ENCODE data around the gene SDK1.

SDK1 gene

DNA sequence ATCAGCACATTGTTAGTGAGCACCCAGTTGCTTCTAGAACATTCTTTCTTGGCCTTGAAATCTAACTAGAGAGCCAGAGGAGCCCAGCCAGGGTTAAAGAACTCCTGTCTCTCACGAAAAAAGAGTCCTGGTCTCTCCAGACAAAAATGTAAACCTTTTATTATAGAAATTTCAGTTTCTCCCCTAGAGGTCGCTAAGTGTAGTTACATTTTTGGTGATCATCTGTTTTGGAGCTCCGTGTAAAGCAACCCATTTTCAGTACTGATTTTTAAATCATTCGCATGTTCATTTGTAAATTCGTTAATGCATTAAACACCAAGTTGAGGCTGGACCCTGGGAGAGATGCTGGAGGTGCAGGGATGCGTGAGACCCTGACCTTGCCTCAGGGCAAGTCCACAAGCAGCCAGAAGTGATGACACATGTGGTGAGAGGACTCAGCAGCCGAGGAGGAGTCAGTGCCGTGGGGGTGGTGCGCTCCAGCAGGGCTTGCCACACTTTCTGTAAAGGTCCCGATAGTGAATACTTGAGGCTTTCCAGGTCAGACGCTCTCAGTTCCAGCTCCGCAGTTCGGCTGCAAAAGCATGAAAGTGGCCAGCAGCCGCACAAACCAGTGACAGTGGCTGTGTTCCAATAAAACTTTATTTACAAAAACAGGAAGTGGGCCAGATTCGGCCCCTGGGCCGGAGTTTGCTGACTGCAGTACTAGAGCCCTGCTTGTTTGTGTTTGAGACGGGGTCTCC, 802.5 kb downstream of the SDK1 start:
- no peak for DNase-seq (ENCODE audit: low read depth in 2 of 2)

DNA sequence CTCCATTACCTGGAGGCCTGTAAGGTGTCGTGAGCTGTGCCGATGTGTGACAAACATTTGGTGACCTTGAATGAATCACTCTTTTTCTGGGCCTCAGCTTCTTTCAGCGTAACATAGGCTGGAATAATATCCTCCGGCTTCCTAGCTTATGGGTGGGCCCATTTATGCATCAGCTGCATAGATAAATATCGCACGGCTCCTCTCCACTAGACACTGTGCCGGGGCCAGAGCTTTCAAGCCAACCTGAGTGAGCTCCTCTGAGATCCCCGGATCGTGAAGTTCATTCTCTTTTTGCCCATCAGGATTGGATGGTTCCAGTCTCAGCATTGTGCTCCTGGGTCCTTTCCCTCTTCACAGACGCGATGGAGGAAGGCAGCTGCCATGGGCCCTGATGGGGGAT, 806.8 kb downstream of the SDK1 start:
- no peak for DNase-seq (ENCODE audit: low read depth in 2 of 2)

DNA sequence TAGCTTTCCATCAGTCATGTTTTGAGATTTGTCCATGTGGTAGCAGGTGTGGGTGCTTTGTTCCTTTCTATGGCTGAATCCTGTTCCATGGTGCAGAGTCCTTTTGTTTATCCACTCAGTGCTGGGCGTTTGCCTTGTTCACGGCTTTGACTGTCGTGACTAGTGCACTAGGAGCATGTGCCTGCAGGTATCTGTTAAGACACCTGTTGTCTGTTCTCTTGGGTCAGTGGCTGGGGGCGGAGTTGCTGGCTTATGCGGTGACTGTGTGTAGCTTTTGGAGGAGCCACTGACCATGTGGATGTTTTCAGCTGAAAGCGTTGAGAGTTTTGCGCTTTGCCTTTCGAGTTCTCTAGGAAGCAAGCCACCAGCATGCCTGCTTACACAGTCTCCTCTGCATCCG, 807.9 kb downstream of the SDK1 start:
- no peak for DNase-seq (ENCODE audit: low read depth in 2 of 2)

DNA sequence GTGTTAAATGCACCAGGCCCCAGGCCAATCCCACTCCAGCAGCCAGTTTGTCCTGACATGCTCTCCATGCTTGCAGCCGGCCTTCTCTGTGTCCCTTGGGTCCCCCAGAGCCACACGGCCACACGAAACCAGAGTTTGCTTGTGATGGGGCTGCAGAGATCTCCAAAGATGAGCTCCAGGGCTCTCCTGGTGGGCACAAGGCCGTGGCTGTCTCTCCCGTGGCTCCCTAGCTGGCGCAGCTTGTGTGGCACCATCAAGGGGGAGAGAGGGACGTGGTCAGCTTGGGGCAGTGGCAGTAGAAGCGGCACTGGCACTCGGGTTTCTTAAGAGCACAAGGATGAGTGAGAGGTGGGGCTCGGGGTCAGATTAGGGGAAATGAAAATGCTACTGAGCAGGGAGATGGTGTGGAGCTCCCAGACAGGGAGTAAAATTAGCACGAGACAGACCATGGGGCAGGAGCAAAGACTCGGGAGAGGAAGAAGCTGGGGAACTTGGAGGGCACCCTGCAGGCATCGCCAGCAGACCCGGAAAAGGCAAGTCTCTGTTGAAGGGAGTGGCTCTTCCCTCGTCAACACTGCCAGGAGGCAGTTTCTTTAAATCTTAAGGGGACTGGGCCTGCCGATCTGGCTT, 808.5 kb downstream of the SDK1 start:
- DNase-seq (ENCODE audit: low read depth in 2 of 2): no peak

DNA sequence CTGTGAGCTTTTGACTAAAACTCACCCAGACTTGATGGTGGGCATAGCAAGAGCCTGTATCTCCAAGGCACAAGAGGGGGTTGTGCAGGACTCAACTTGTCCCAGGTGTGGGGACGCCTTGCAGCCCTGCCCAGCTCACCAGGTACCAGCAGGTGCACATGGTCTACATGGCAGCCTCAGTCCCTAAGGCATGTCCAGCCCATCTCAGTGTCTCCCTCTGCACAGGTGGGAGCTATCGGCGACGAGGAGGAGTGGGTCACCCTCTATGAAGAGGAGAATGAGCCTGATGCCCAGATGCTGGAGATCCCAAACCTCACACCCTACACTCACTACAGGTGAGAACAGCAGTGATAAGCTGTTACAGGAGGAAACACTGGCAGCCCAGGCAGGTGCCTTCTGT, 809.4 kb downstream of the SDK1 start:
- no peak for DNase-seq (ENCODE audit: low read depth in 2 of 2)

DNA sequence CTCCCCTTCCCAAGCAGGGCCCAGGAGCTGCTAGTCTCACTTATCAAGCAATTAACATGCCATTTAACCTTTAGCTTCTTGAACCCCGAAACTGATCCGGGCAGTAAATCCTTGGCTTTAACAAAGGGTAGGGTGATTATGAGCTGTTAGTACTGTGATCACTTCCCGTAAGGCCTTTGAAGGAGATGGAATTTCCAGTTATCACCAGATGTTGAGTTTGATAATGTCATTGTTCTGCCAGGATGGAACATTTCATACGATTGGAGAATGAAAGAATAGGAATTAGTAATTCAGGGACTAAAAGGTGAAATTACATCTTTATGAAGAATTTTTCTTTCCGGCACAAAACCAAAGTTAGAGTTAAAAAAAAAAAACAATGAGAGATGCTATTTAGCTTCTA, 810.1 kb downstream of the SDK1 start:
- DNase-seq (ENCODE audit: low read depth in 2 of 2): no peak

DNA sequence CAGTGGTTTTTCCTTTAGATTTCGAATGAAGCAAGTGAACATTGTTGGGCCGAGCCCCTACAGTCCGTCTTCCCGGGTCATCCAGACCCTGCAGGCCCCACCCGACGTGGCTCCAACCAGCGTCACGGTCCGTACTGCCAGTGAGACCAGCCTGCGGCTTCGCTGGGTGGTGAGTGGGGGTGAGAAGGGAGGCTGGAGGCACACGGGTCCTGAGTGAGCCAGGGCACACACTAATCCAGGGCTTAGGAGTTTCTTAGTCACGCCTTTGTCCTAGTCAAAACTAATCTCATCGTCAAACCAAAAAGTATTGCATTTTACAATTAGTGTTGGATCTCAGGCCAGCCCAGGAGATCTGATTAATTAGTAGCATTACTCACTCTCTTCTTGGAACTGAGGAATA, 812.2 kb downstream of the SDK1 start:
- no peak for DNase-seq (ENCODE audit: low read depth in 2 of 2)

DNA sequence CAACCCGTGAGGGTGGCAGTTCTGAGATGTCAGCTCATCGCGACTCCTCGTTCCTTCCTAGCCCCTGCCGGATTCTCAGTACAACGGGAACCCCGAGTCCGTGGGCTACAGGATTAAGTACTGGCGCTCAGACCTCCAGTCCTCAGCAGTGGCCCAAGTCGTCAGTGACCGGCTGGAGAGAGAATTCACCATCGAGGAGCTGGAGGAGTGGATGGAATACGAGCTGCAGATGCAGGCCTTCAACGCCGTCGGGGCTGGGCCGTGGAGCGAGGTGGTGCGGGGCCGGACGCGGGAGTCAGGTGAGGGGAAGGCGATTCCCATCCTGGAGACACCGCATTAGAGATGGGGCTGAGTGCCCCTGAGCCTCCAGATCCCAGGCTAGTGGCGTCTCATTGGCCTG, 812.9 kb downstream of the SDK1 start:
- DNase-seq (ENCODE audit: low read depth in 2 of 2): no peak

DNA sequence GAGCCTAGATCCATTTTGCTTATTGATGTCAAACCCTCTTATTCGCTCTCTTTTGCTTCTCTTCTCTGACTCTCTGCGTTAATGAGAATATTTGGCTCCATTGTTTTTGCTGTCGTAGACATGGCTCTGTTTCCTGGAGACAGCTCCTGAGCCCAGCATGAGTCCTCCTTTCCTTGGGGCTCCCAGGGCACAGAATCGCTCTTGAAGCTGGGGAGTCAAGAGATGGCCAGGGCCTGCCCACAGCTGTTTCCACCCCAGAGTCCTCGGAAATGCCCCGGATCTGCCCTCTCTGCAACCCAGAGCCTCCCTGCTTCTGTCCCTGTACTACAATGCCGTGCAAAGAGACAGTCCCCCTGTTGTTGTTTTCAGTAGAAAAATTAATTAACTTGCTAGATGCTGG, 814.4 kb downstream of the SDK1 start:
- DNase-seq (ENCODE audit: low read depth in 2 of 2): no peak

DNA sequence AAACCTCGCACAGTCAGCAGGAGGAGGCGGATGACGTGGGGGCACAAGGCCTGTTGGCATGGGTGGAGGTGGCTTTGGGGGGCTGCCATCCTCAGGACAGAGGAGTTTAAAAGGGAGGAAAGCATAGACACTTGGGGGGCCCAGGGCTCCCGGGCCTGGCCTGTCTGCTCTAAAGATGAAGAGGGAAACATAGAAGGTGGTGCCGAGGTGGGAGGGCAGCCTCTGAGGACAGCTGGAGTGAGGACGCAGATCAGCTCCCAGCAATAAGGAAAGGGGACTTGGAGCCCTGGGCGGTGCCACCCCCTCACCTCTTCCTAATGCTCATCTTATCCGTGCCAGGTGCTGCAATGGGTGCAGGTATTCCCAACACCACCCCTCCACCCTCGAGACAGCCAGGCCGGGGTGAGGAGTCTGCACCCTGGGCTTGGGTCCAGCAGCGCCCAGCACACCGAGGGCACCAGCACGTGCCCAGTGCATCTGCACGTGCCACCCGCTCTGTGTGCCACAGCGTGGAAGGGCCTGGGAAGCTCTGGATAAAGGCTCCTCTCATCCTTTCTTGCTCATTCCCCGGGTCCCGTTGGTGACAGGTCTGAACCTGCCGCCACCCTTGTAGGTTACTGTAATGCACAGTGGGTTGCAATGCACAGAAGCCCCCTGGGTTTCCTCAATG, 815.0 kb downstream of the SDK1 start:
- no peak for DNase-seq (ENCODE audit: low read depth in 2 of 2)

DNA sequence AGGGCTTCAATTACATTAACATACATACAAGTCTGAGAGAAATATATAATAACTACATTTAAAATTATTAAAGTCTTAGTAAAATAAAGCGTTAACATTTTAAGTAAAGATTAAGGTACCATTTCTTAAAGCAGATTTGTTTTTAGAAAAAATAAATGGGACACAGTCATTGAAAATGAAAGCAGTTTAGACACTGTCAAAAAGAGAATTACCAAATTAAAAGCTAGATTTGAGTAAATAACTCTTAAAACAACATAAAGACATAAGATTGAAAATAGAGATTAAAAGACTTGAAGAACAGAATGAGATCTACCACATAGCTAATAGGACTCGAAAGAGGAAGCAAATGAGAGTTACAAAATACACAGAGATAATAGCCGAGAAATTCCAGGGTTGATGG, 818.8 kb downstream of the SDK1 start:
- no peak for DNase-seq (ENCODE audit: low read depth in 2 of 2)

DNA sequence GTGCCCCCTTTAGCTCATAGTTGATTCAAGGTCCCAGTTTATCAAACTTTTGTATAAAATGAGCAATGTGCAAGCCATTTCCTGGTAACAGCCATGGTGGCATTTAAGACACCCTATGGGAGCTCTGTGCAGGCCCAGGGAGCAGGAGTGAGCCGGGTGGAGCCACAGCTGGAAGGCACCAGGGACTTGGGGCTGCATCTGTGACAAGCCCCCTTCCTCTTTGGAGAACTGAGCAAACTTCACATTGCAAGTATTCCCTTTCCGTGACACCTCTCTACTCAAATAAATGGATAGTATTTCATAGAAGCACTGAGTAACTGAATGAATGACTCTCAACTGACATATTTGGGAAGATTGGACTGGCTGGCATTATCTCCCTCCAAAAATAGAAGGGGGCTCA, 822.3 kb downstream of the SDK1 start:
- no peak for DNase-seq (ENCODE audit: low read depth in 2 of 2)

DNA sequence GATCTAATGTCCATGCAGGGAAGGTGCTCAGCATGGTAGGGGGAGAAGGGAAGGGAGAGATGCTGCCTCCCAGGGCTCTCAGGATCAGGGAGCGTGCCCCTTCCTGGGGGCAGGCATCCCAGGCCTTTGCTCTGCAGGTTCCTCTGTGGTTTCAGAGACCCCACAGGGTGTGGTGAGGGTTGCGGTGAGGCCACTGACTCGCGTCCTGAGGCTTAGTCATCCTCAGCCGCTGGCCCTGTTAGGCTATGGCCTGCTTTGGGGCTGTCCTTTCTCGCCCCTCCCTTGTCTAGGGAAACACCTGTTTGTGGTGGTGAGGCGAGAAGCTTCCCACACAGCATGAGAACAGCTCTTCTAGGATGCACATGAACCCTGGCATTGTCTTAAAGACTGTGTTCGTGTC, 822.8 kb downstream of the SDK1 start:
- DNase-seq (ENCODE audit: low read depth in 2 of 2): no peak

DNA sequence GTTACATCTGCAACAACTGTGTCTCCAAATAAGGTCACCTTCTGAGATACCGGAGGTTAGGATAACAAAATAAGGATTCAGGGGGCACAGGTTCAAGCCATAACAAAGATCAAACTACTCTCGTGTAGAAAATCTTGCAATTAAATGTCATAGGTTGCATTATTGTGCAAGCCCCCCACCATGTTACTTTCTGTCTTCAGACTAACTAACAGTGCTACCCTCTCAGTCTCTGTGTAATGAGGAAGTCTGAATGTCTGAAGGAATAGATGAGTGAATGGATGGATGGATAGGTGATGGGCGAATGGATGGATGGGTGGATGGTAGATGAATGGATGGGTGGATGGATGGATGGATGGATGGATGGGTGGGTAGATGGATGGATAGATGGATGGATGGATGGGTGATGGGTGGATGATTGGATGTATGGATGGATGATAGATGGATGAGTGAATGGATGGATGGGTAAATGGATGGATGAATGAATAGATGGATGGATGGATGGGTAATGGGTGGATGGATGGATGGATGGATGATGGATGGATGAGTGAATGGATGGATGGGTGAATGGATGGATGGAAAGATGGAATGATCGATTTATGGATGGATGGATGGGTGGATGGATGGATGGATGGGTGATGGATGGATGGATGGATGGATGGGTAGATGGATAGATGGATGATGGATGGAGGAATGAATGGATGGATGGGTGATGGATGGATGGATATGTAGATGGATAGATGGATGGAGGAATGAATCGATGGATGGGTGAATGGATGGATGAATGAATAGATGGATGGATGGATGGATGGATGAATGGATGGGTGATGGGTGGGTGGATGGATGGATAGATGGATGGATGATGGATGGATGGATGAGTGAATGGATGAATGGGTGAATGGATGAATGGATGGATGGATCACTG, 823.8 kb downstream of the SDK1 start:
- DNase-seq (ENCODE audit: low read depth in 2 of 2): no peak

DNA sequence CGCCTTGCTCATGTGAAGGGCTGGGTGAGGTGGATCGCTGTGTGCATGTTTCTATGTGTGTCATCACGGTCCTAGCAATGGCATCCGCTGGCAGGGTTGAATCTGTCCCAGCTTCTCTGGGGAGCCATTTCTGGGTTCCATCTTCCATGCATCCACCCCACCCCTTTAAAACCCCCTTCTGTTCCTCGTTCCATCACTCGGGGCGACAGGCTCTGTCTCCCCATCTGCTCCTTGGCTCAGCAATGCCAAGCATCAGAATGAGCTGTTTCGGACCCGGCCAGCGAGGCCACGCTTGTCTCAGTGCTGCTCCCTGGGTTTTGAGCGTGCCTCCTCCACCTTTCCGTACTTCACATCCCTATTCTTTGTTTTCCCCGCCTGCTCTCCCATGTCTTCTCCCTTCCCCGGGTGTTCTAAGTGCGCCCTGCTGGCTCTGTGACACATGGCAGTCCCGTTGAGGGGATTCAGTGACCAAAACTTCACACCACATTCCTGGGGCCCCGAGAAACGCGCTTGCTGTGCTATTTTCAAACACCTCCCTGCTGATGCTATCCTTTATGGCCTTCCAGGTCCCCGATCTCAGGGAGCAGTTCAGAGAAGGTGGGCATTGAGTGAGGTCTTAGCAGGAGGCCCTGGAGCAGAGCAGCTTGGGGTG, 827.0 kb downstream of the SDK1 start:
- DNase-seq (ENCODE audit: low read depth in 2 of 2): no peak

DNA sequence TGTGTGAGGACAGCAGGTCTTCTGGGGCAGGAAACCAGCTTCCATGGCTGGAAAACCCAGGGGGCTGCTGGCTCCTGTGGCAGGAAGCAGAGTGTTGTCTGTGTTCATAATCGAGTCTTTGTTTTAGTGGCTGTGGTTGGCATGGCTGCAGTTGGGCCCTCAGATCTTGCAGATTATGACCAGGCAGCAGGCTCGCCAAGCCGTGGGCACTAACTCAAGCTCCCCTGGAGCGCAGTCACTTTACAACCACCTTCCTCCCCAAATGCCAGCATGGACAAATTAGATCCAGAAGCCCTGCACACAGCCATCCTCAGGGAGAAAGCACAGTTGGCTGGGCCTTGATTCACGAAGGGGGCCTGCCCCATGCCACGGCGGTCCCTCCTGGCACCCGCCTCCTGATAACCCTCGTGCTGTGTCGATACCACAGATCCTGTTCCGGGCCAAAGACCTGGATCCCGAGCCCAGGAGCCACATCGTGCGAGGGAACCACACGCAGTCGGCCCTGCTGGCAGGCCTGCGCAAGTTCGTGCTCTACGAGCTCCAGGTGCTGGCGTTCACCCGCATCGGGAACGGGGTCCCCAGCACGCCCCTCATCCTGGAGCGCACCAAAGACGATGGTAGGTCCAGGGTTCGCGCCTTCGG, 828.5 kb downstream of the SDK1 start:
- DNase-seq (ENCODE audit: low read depth in 2 of 2): no peak

DNA sequence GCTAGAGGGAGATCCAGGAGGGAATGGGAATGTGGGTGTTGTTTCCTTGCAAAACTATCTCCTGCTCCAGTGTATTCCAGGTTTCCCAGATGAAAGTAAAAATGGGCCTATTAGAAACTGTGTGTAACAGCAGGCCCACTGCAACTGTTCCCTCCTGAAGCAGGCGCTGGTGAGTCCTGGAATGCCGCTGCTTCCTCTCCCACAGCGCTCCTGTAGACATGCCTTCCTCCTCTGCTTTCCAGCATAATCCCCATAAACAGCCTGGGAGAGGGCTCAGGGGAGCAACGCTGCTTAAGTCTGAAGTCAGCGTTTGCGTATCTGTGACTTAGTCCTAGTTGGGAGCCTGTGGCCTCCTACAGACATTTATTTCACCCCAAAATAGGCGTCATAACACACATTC, 830.0 kb downstream of the SDK1 start:
- DNase-seq (ENCODE audit: low read depth in 2 of 2): no peak

DNA sequence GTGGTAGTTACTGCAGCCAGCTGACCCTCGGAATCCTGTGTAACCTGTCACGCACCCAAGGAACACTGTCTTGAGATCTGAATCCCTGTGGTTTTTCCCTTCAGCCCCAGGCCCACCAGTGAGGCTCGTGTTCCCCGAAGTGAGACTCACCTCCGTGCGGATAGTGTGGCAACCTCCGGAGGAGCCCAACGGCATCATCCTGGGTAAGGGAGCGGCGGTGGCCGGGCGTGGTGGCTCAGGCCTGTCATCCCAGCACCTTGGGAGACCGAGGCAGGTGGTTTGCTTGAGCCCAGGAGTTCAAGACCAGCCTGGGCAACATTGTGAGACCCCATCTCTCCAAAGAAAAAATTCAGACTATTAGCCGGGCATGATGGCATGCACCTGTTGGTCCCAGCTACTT, 831.2 kb downstream of the SDK1 start:
- no peak for DNase-seq (ENCODE audit: low read depth in 2 of 2)

DNA sequence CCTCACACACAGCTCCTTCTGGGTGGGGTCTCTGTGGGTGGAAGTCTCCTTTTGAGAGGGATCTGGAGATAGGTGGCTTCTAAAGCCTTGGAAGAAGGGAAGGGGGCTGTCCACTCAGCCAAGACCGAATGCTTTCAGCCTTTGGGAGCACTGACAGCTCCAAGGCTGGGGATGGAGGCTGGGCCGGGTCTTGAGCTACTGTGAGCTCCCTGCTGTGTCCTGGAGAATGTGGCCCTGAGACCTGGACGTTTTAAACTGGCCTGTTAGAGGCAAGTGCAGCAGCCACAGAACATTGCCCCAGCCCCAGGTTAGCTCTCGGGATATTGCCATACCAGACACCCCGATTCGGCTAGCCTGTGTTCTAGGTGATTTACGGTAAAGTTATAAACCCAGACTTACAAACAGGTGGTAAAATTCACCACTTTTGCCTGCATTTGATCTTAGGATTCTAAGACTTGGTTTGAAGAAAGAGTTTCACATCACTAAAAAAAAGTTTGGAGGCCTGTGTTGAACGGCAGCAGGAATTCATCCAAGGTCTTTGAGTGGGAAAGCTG, 832.5 kb downstream of the SDK1 start:
- no peak for DNase-seq (ENCODE audit: low read depth in 2 of 2)

DNA sequence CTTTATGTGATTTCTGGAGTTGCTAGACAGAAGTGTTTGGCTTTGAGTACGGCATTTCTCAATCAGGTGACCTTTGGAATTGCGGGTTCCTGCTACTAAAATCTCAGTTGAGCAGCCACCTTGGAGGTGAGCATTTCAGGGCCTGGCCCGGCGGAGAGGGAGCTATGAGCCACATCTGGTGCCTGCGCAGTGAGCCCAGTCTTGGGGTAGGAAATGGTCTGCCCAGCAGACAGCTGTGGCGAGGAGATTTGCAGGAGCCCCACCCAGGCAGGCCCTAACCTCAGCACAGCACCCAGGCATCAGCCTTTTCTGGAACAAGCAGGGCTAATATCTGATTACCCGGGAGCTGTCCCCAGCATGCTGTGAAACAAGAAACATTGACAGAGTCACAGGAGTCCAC, 833.2 kb downstream of the SDK1 start:
- DNase-seq (ENCODE audit: low read depth in 2 of 2): no peak

DNA sequence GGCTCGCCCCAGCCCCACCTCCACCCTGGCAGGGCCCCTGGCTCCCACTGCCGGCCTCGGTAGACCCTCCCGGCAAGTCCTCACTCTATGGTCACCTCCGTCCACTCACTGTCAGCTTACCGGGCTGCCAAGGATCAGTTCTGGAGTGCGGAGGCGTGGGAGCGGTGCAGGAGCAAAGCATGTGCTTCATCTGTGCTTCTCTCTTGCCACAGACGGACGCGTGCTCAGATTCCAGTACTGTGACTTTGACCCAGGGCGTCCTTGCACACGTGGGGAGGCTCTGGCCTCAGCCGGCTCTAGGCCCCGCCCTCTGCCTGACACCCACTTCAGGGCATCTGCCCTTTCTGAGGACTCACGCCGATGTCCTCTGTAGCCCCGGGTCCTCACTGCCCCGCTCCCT, 833.6 kb downstream of the SDK1 start:
- no peak for DNase-seq (ENCODE audit: low read depth in 2 of 2)
